SH-SY5Y (cell line): ENCODE measurements around the gene NXNL2.

ENCODE experiments used
- GATA2 ChIP-seq: IDR thresholded peaks from 2 replicates; pipeline ENCODE4 v1.6.1; 2011; ENCODE audit warnings: mild to moderate bottlenecking, low read depth, low read length
- GATA3 ChIP-seq: IDR thresholded peaks from 2 replicates; pipeline ENCODE4 v1.6.1; 2011; ENCODE audit warnings: low read depth, mild to moderate bottlenecking, low read length, moderate library complexity

- TF ChIP-seq GATA3 (no peak), GATA2 (no peak)
These were observed 2.9 kb upstream of the NXNL2 start for GRCh38 chr9:88531920-88532698.
